ENCODE measurements around the gene CMPK2. TPM values are rescaled to one million over a fixed set of nuclear protein-coding genes. Genes with fewer than 3 reads are reported as not detected.

CMPK2 gene
- polyA plus RNA-seq, 1 of the 3 experiments (the other 2 are of a cell fraction): 1.1 TPM

DNA sequence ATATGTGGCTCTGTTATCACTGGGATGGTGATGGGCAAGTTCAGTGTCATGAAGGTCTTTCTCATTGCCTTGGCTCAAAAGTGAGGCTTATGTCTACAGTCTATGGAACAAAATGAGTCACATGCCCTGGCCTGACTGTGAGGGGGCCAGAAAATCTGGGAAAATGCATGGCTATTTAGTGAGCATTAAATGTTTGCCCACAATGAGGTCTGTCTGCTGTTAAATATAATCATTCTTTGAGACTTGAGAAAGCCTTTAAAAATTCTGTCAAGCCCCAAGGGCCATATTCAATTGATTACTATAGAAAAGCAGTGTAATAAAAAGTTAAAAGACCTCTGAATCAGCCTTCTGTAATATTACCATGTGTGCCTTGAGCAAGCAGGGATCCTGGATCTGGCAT lies 46.0 kb upstream of the CMPK2 start:
- CTCF ChIA-PET: interaction anchor here (0.6 to 25.9 kb wide), 5 partner anchors 16 to 829 kb away, joined by 3 to 437 read pairs (median 16); no protein-coding TSS in a partner anchor
- TF ChIP-seq, protein P1, sequence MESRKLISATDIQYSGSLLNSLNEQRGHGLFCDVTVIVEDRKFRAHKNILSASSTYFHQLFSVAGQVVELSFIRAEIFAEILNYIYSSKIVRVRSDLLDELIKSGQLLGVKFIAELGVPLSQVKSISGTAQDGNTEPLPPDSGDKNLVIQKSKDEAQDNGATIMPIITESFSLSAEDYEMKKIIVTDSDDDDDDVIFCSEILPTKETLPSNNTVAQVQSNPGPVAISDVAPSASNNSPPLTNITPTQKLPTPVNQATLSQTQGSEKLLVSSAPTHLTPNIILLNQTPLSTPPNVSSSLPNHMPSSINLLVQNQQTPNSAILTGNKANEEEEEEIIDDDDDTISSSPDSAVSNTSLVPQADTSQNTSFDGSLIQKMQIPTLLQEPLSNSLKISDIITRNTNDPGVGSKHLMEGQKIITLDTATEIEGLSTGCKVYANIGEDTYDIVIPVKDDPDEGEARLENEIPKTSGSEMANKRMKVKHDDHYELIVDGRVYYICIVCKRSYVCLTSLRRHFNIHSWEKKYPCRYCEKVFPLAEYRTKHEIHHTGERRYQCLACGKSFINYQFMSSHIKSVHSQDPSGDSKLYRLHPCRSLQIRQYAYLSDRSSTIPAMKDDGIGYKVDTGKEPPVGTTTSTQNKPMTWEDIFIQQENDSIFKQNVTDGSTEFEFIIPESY (IDR thresholded peaks at IDR 0.05; ENCODE audit: borderline replicate concordance, low read depth): no peak
- TF ChIP-seq, protein P2, sequence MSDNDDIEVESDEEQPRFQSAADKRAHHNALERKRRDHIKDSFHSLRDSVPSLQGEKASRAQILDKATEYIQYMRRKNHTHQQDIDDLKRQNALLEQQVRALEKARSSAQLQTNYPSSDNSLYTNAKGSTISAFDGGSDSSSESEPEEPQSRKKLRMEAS (IDR thresholded peaks at IDR 0.05; ENCODE audit: low read depth): no peak
- TF ChIP-seq TCF12 (IDR thresholded peaks at IDR 0.05) (no peak), POLR2AphosphoS5 (IDR thresholded peaks at IDR 0.05; ENCODE audit: low read depth, low read length) (no peak)
- no peak for DNase-seq
- POLR2A ChIA-PET: no interaction called here
- Histone ChIP-seq H2AFZ (ENCODE audit: low read depth) (no peak overlapping the region), H3K9me2 (no peaks in the 10 kb centered on the region), H3K9ac (no peak overlapping the region), H4K20me1 (ENCODE audit: insufficient read depth) (no peaks in the 10 kb centered on the region), H3K27ac (ENCODE audit: low read depth in 2 of 2, low read length in 1 of 2) (no peak overlapping the region), H3K4me3 (ENCODE audit: low read depth in 2 of 2, low read length in 1 of 2) (no peak overlapping the region), H3K27me3 (ENCODE audit: insufficient read depth) (no peaks in the 10 kb centered on the region), H3K4me2 (no peak overlapping the region), H3K4me1 (ENCODE audit: control insufficient read depth in 1 of 2, insufficient read depth in 2 of 2, low read depth in 1 of 2, low read length in 1 of 2) (peaks cover 0 to 1% of the 10 kb centered on the region in 2 experiments; a peak in 2 of 4 replicates), H3K9me3 (no peaks in the 10 kb centered on the region), H3K79me2 (ENCODE audit: insufficient read depth) (no peaks in the 10 kb centered on the region), H3F3A (replicated peaks; ENCODE audit: insufficient read depth) (peaks cover 26% of the 10 kb centered on the region), H3K36me3 (replicated peaks in 1 of 2; ENCODE audit: control insufficient read depth in 1 of 2, insufficient read depth in 2 of 2, low read length in 1 of 2) (no peaks in the 10 kb centered on the region)

DNA sequence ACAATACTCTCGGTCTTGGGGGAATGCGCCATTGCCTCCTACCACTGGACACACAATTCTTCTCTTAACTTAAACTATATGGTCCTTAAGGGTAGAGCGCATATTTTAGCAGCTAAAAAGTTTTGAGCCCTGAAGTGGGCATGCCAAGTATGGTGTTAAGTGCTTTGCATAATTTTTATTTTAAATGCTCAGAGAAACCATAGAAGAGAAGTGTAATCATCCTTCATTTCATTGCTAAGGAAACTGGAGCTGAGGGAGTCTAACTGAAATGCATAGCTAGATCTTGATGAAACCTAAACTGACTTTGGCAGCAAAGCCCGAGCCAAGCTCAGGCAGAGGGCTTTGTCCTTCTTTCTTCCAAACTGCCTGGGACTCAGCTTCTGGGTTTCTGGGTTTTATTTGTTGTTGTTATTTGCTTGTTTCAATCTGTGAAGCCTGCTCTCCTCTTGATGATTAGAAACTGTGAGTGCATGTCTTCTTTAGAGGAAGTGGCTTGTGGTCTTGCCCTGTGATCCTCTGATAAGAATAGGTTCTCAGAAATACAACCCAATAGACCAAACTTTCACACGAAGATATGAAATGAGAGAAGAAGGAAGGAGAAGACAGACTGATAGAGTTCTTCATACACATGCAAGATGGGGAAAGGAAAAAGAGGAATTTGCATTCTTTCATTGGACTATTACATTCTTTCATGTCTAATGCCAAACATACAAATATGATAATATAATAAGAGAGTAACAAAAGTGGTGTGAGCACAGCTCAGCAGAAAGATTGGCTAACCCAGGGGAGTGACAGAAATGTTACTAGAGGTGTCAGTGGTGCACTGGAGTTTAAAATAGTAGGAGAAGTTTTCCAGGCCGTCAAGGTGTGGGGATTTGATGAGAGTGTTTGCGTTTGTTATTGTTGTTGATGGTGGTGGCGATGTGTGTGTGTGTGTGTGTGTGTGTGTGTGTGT lies 44.0 kb upstream of the CMPK2 start:
- 77% methylated on average over 8 of the region's 8 CpGs for WGBS (ENCODE audit: low lambda C conversion rate)
- no peak overlapping the region for H3K9ac ChIP-seq
- no peaks in the 10 kb centered on the region for H3K27me3 ChIP-seq (ENCODE audit: insufficient read depth)
- peaks cover 6% of the 10 kb centered on the region for H3F3A ChIP-seq (replicated peaks; ENCODE audit: insufficient read depth)
- H4K20me1 ChIP-seq (ENCODE audit: insufficient read depth): no peaks in the 10 kb centered on the region
- H3K9me3 ChIP-seq: no peaks in the 10 kb centered on the region
- no peaks in the 10 kb centered on the region for H3K9me2 ChIP-seq
- no peak overlapping the region for H3K27ac ChIP-seq (ENCODE audit: low read depth in 2 of 2, low read length in 1 of 2)
- H3K4me2 ChIP-seq: no peak overlapping the region
- H3K36me3 ChIP-seq (replicated peaks in 1 of 2; ENCODE audit: control insufficient read depth in 1 of 2, insufficient read depth in 2 of 2, low read length in 1 of 2): no peaks in the 10 kb centered on the region
- no peaks in the 10 kb centered on the region; a peak in 1 of 4 replicates for H3K4me1 ChIP-seq (ENCODE audit: control insufficient read depth in 1 of 2, insufficient read depth in 2 of 2, low read depth in 1 of 2, low read length in 1 of 2)
- H2AFZ ChIP-seq (ENCODE audit: low read depth): no peak overlapping the region
- no peak for DNase-seq
- H3K79me2 ChIP-seq (ENCODE audit: insufficient read depth): no peaks in the 10 kb centered on the region
- CTCF ChIA-PET: interaction anchor here (1.5 to 25.9 kb wide), 4 partner anchors 13 to 134 kb away, joined by 5 to 437 read pairs (median 26); no protein-coding TSS in a partner anchor
- POLR2A ChIA-PET: no interaction called here
- no peak overlapping the region for H3K4me3 ChIP-seq (ENCODE audit: low read depth in 2 of 2, low read length in 1 of 2)
- TF ChIP-seq, protein P3, sequence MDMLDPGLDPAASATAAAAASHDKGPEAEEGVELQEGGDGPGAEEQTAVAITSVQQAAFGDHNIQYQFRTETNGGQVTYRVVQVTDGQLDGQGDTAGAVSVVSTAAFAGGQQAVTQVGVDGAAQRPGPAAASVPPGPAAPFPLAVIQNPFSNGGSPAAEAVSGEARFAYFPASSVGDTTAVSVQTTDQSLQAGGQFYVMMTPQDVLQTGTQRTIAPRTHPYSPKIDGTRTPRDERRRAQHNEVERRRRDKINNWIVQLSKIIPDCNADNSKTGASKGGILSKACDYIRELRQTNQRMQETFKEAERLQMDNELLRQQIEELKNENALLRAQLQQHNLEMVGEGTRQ (IDR thresholded peaks at IDR 0.05; ENCODE audit: borderline replicate concordance, low read depth, low read length): no peak
- TF ChIP-seq ELF1 (IDR thresholded peaks at IDR 0.05) (no peak), EP300 (IDR thresholded peaks at IDR 0.05; ENCODE audit: borderline replicate concordance in 1 of 2, low read depth in 1 of 2, low read length in 1 of 2) (no peak), POLR2AphosphoS5 (IDR thresholded peaks at IDR 0.05; ENCODE audit: low read depth, low read length) (no peak), NRF1 (IDR thresholded peaks at IDR 0.05; ENCODE audit: low read depth, low read length) (no peak), MEF2A (IDR thresholded peaks at IDR 0.05; ENCODE audit: borderline replicate concordance, low read depth) (no peak), MXI1 (IDR thresholded peaks at IDR 0.05; ENCODE audit: low read depth, low read length) (no peak), RXRA (IDR thresholded peaks at IDR 0.05; ENCODE audit: borderline replicate concordance, low read depth) (no peak), SMC3 (IDR thresholded peaks at IDR 0.05; ENCODE audit: low read depth, low read length) (no peak), NFIC (IDR thresholded peaks at IDR 0.05; ENCODE audit: borderline replicate concordance) (no peak), GATA2 (CRISPR knock-in tag; IDR thresholded peaks at IDR 0.05) (no peak)
- TF ChIP-seq, protein P4, sequence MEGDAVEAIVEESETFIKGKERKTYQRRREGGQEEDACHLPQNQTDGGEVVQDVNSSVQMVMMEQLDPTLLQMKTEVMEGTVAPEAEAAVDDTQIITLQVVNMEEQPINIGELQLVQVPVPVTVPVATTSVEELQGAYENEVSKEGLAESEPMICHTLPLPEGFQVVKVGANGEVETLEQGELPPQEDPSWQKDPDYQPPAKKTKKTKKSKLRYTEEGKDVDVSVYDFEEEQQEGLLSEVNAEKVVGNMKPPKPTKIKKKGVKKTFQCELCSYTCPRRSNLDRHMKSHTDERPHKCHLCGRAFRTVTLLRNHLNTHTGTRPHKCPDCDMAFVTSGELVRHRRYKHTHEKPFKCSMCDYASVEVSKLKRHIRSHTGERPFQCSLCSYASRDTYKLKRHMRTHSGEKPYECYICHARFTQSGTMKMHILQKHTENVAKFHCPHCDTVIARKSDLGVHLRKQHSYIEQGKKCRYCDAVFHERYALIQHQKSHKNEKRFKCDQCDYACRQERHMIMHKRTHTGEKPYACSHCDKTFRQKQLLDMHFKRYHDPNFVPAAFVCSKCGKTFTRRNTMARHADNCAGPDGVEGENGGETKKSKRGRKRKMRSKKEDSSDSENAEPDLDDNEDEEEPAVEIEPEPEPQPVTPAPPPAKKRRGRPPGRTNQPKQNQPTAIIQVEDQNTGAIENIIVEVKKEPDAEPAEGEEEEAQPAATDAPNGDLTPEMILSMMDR (IDR thresholded peaks at IDR 0.05): no peak
- TF ChIP-seq, protein P5, sequence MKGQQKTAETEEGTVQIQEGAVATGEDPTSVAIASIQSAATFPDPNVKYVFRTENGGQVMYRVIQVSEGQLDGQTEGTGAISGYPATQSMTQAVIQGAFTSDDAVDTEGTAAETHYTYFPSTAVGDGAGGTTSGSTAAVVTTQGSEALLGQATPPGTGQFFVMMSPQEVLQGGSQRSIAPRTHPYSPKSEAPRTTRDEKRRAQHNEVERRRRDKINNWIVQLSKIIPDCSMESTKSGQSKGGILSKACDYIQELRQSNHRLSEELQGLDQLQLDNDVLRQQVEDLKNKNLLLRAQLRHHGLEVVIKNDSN (IDR thresholded peaks at IDR 0.05; ENCODE audit: borderline replicate concordance, low read depth): no peak

Measured in SK-N-SH (cell line).